GM12878 (cell line): ENCODE data around the gene NINL. TPM values are rescaled to one million over a fixed set of nuclear protein-coding genes. Genes with fewer than 3 reads are reported as not detected.

Experiments used
- ATAC-seq: fragments of 200-7000 bp; cut with Tn5 transposase; 3 replicates; pipeline ENCODE4 v1.9.1; 2020; ENCODE audit warnings: mild to moderate bottlenecking, moderate library complexity
- BruUV-seq: library from RNA; stranded (reverse); fragments of 400-500 nt; replicated peaks from 2 replicates; lab custom pipeline; 2021; lab: Mats Ljungman, UMichigan
- CTCF ChIA-PET: fragments of 300-600 bp; sonication (Branson Sonifier 250); formaldehyde crosslinking; extraction: SDS; loops from one replicate; lab custom pipeline; 2021; ENCODE audit warnings: inconsistent platforms; lab: Yijun Ruan, JAX
- POLR2A ChIA-PET: fragments of 350-600 bp; formaldehyde crosslinking; extraction: SDS; loops from one replicate; lab custom pipeline; 2021; ENCODE audit warnings: inconsistent platforms; lab: Charles Lee
- RAD21 ChIA-PET: fragments of 300-600 bp; sonication (Branson Sonifier 250); formaldehyde crosslinking; loops from one replicate; lab custom pipeline; 2023; ENCODE audit warnings: antibody characterized with exemption; ENCODE audit not compliant: unreplicated experiment; lab: Charles Lee
- SMC1A ChIA-PET: fragments of 300-600 bp; sonication (Branson Sonifier 250); formaldehyde crosslinking; loops from one replicate; lab custom pipeline; 2023; ENCODE audit not compliant: unreplicated experiment, uncharacterized antibody; lab: Charles Lee
- DNase-seq: peaks from one replicate; pipeline ENCODE4 v3.0.0-alpha.2; 2011; ENCODE audit warnings: low read depth, low spot score
- FAIRE-seq: peaks from 3 replicates; lab custom pipeline; 2011; peaks lifted over from hg19 to GRCh38; lab: Jason Lieb, UNC
- H2AFZ ChIP-seq: 2 replicates; pipeline ENCODE4 v1.6.0; 2011; ENCODE audit warnings: low read depth, low read length, control low read depth; ENCODE audit not compliant: control insufficient read depth
- H3K27ac ChIP-seq: 2 replicates; pipeline ENCODE4 v1.5.1; 2011; ENCODE audit warnings: control low read depth; ENCODE audit not compliant: control insufficient read depth, insufficient read depth
- H3K27me3 ChIP-seq, 2 experiments: replicated peaks in 1 of 2; 2 replicates each; pipeline versions ENCODE4 v1.6.0 to v1.6.1; 2011; ENCODE audit warnings: low read length in 1 of 2; ENCODE audit not compliant: control insufficient read depth in 2 of 2, insufficient read depth in 2 of 2
- H3K36me3 ChIP-seq, 2 experiments: 2 replicates each; pipeline ENCODE4 v1.5.1; 2011; ENCODE audit warnings: low read length in 1 of 2; ENCODE audit not compliant: control insufficient read depth in 2 of 2, insufficient read depth in 2 of 2
- H3K4me1 ChIP-seq: 2 replicates; pipeline ENCODE4 v1.6.1; 2011; ENCODE audit warnings: mild to moderate bottlenecking, low read length, moderate library complexity, mixed read lengths; ENCODE audit not compliant: control insufficient read depth, insufficient read depth
- H3K4me2 ChIP-seq: 2 replicates; pipeline ENCODE4 v1.6.0; 2011; ENCODE audit warnings: control low read depth; ENCODE audit not compliant: control insufficient read depth, insufficient read depth
- H3K4me3 ChIP-seq: fragments of 200-600 bp; sonication (generic); 2 replicates; pipeline ENCODE4 v1.5.1; 2016
- H3K79me2 ChIP-seq: 2 replicates; pipeline ENCODE4 v1.6.0; 2011; ENCODE audit warnings: low read length; ENCODE audit not compliant: control insufficient read depth, insufficient read depth
- H3K9ac ChIP-seq: 2 replicates; pipeline ENCODE4 v1.8.0; 2011; ENCODE audit warnings: low read length, control low read depth, mixed read lengths; ENCODE audit not compliant: control insufficient read depth, insufficient read depth
- H3K9me3 ChIP-seq: replicated peaks from 3 replicates; pipeline ENCODE4 v1.5.1; 2011; ENCODE audit warnings: mild to moderate bottlenecking, low read length; ENCODE audit not compliant: control insufficient read depth, insufficient read depth
- H4K20me1 ChIP-seq: 2 replicates; pipeline ENCODE4 v1.6.0; 2011; ENCODE audit not compliant: control insufficient read depth, insufficient read depth
- BACH1 ChIP-seq: fragments of 450-650 bp; IDR thresholded peaks from 2 replicates; pipeline ENCODE4 v1.6.1; 2017; ENCODE audit warnings: mild to moderate bottlenecking, borderline replicate concordance
- CBX5 ChIP-seq: sonication (generic); IDR thresholded peaks from 2 replicates; pipeline ENCODE4 v1.6.1; 2016; ENCODE audit warnings: low read depth, moderate library complexity, mild to moderate bottlenecking, inconsistent platforms
- FOXK2 ChIP-seq: fragments of 450-650 bp; IDR thresholded peaks from 2 replicates; pipeline ENCODE4 v1.6.1; 2017; ENCODE audit warnings: mild to moderate bottlenecking, moderate library complexity
- HDAC2 ChIP-seq: fragments of 200-600 bp; sonication (generic); IDR thresholded peaks from 2 replicates; pipeline ENCODE4 v1.6.1; 2017
- HDGF ChIP-seq: fragments of 450-650 bp; IDR thresholded peaks from 2 replicates; pipeline ENCODE4 v1.6.1; 2016; ENCODE audit warnings: antibody characterized with exemption
- JUNB ChIP-seq: IDR thresholded peaks from 2 replicates; pipeline ENCODE4 v1.6.1; 2016; ENCODE audit warnings: antibody characterized with exemption, mild to moderate bottlenecking
- RAD51 ChIP-seq: fragments of 450-650 bp; IDR thresholded peaks from 2 replicates; pipeline ENCODE4 v1.6.1; 2016; ENCODE audit warnings: moderate library complexity, mild to moderate bottlenecking, inconsistent platforms
- SMAD1 ChIP-seq: fragments of 450-650 bp; IDR thresholded peaks from 2 replicates; pipeline ENCODE4 v1.6.1; 2018; ENCODE audit warnings: mild to moderate bottlenecking, low read depth; ENCODE audit not compliant: partially characterized antibody
- STAT1 ChIP-seq: fragments of 450-650 bp; conservative IDR thresholded peaks from 2 replicates; pipeline ENCODE4 v1.6.1; 2014; ENCODE audit warnings: antibody characterized with exemption, mild to moderate bottlenecking
- WGBS: methylation state at CpG from one replicate; pipeline ENCODE4 v1.1.6; 2016; ENCODE audit warnings: low lambda C conversion rate; ENCODE audit not compliant: insufficient replicate concordance, insufficient coverage; ENCODE audit errors: missing lambda C conversion rate; 5-methylcytosine and 5-hydroxymethylcytosine counted together
- in situ Hi-C: fragments of 300-500 bp; cut with MboI; formaldehyde crosslinking; loops from 9 replicates; pipeline ENCODE4 v1.14.3; 2018; ENCODE audit warnings: mixed read lengths
- intact Hi-C: fragments of 100-400 bp; cut with micrococcal nuclease; formaldehyde crosslinking; loops from one replicate; pipeline ENCODE4 v1.14.2; 2022; ENCODE audit not compliant: unreplicated experiment
- polyA plus RNA-seq, 11 experiments: library from polyadenylated mRNA; depleted of rRNA in 4 of 11; unstranded in 6 of 11; stranded (reverse) in 5 of 11; fragments of >200 nt; fragmentation: Nextera tagmentation in 4 of 11; fragmentation: Illumina TruSeq in 1 of 11; extraction: Ambion mirVana in 4 of 11; extraction: Trizol in 1 of 11; gene quantifications; 1 replicate in 1 of 11; 2 replicates in 10 of 11; pipeline versions ENCODE4 v1.2.1 to v1.2.3, GENCODE V29; 2011 to 2016; ENCODE audit warnings: inconsistent platforms in 2 of 11, missing spikeins in 2 of 11, low read depth in 1 of 11
- total RNA-seq, 4 experiments: library from RNA; depleted of rRNA in 3 of 4; stranded (reverse); fragments of >200 nt in 3 of 4; fragmentation: Illumina TruSeq in 1 of 4; extraction: Trizol in 1 of 4; gene quantifications; 2 replicates each; pipeline versions ENCODE4 v1.2.1 to v1.2.3, GENCODE V29; 2013 to 2021
- TF ChIP-seq, protein P1 (sequence below): IDR thresholded peaks from 2 replicates; pipeline ENCODE4 v1.6.1; 2012; ENCODE audit warnings: low read length, inconsistent platforms
- TF ChIP-seq, protein P2 (sequence below): IDR thresholded peaks from 2 replicates; pipeline ENCODE4 v1.6.1; 2011; ENCODE audit warnings: low read depth, low read length, improper control_type of control experiment, borderline replicate concordance

Gene NINL
- total and polyA plus RNA-seq, 10 of the 15 experiments (the other 5 are each of a cell fraction or from before 2014, with no cell fraction given) = 0.04 to 0.77 (median 0.23) TPM; not detected in 1

DNA sequence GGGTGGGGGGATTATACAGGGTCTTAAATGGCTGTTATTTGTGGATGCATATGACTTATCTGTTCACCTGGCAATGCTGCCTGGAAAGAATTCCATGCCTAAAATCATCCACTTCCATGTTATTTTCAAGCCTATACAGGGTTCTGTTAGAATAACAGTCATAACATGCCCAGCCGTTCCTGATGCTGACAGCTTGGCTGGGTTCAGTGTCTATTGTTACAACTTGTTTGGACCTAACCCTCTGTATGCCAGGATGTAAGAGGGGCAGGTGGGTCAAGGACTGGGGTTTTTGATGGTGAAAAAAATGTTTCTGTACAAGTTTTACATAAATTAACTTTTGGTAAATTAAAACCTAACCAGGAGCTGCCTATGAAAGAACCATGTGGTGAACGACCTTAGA lies 98.0 kb downstream of the NINL start:
- ChIA-PET RAD21 (no interaction called here), POLR2A (no interaction called here), CTCF (no interaction called here), SMC1A (interaction anchor here (0.6 kb wide), 1 partner anchor 65 kb away, joined by 3 read pairs; no protein-coding TSS in a partner anchor)
- H3K4me2 ChIP-seq = no peak overlapping the region
- no peaks in the 10 kb centered on the region for H3K4me1 ChIP-seq
- ATAC-seq (no peak), DNase-seq (no peak), FAIRE-seq (no peak)
- in situ Hi-C loops = no loop called here
- no peak overlapping the region for H3K27ac ChIP-seq
- H4K20me1 ChIP-seq = no peaks in the 10 kb centered on the region
- H3K9me3 ChIP-seq = no peaks in the 10 kb centered on the region
- H3K79me2 ChIP-seq = no peaks in the 10 kb centered on the region
- H3K36me3 ChIP-seq = no peaks in the 10 kb centered on the region
- no peak for TF ChIP-seq HDAC2
- TF ChIP-seq CBX5 = no peak
- no peak for TF ChIP-seq STAT1
- TF ChIP-seq, protein P1, sequence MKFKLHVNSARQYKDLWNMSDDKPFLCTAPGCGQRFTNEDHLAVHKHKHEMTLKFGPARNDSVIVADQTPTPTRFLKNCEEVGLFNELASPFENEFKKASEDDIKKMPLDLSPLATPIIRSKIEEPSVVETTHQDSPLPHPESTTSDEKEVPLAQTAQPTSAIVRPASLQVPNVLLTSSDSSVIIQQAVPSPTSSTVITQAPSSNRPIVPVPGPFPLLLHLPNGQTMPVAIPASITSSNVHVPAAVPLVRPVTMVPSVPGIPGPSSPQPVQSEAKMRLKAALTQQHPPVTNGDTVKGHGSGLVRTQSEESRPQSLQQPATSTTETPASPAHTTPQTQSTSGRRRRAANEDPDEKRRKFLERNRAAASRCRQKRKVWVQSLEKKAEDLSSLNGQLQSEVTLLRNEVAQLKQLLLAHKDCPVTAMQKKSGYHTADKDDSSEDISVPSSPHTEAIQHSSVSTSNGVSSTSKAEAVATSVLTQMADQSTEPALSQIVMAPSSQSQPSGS = no peak
- TF ChIP-seq RAD51 = no peak
- TF ChIP-seq HDGF = no peak
- TF ChIP-seq SMAD1 = no peak
- TF ChIP-seq BACH1 = no peak
- TF ChIP-seq FOXK2 = no peak
- TF ChIP-seq, protein P2, sequence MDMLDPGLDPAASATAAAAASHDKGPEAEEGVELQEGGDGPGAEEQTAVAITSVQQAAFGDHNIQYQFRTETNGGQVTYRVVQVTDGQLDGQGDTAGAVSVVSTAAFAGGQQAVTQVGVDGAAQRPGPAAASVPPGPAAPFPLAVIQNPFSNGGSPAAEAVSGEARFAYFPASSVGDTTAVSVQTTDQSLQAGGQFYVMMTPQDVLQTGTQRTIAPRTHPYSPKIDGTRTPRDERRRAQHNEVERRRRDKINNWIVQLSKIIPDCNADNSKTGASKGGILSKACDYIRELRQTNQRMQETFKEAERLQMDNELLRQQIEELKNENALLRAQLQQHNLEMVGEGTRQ = no peak
- TF ChIP-seq JUNB = no peak
- WGBS = 17% methylated on average over 2 of the region's 2 CpGs
- BruUV-seq = no TSS peak
- H3K27me3 ChIP-seq = no peaks in the 10 kb centered on the region
- no peak overlapping the region for H2AFZ ChIP-seq
- no peak overlapping the region for H3K9ac ChIP-seq
- no peak overlapping the region for H3K4me3 ChIP-seq
- intact Hi-C loops = no loop called here
